H1 (cell line): Measurements from ENCODE around the gene MYO1A. TPM values are rescaled to one million over a fixed set of nuclear protein-coding genes. Genes with fewer than 3 reads are reported as not detected.

Source experiments
- CTCF ChIA-PET: fragments of 300-600 bp; sonication (Branson Sonifier 250); formaldehyde crosslinking; loops from one replicate; lab custom pipeline; 2021; ENCODE audit not compliant: partially characterized antibody; lab: Charles Lee
- POLR2A ChIA-PET: fragments of 300-600 bp; sonication (Branson Sonifier 250); formaldehyde crosslinking; loops from one replicate; lab custom pipeline; 2021; ENCODE audit warnings: inconsistent platforms; ENCODE audit not compliant: partially characterized antibody; lab: Charles Lee
- DNase-seq, 2 experiments: peaks; one replicate each; pipeline versions ENCODE4 v3.0.0 to v3.0.0-alpha.2; 2010 to 2022; ENCODE audit warnings: low spot score in 2 of 2, low read depth in 1 of 2, mixed read lengths in 1 of 2
- FAIRE-seq: peaks from 2 replicates; lab custom pipeline; 2011; peaks lifted over from hg19 to GRCh38; lab: Jason Lieb, UNC
- H2AFZ ChIP-seq: 2 replicates; pipeline ENCODE4 v1.8.1; 2012; ENCODE audit warnings: low read length, inconsistent platforms
- H2AK5ac ChIP-seq: 2 replicates; pipeline ENCODE4 v1.6.1; 2013; ENCODE audit warnings: low read depth, low read length
- H2BK120ac ChIP-seq: replicated peaks from 2 replicates; pipeline ENCODE3; 2013; ENCODE audit warnings: low read depth, low read length, inconsistent platforms
- H2BK12ac ChIP-seq: 2 replicates; pipeline ENCODE4 v1.6.1; 2013; ENCODE audit warnings: low read depth, low read length
- H2BK15ac ChIP-seq: 2 replicates; pipeline ENCODE4 v1.6.1; 2013; ENCODE audit warnings: low read length
- H2BK20ac ChIP-seq: 2 replicates; pipeline ENCODE4 v1.6.1; 2013; ENCODE audit warnings: low read length
- H2BK5ac ChIP-seq: 2 replicates; pipeline ENCODE4 v1.6.1; 2013; ENCODE audit warnings: low read depth, low read length
- H3K14ac ChIP-seq: 2 replicates; pipeline ENCODE4 v1.6.1; 2013; ENCODE audit warnings: inconsistent platforms; ENCODE audit not compliant: insufficient read length
- H3K18ac ChIP-seq: 2 replicates; pipeline ENCODE4 v1.6.1; 2013; ENCODE audit warnings: low read length; ENCODE audit errors: extremely low read depth
- H3K23ac ChIP-seq: 2 replicates; pipeline ENCODE4 v1.6.1; 2013; ENCODE audit warnings: inconsistent platforms; ENCODE audit not compliant: insufficient read length
- H3K23me2 ChIP-seq: 2 replicates; pipeline ENCODE4 v1.6.1; 2013; ENCODE audit warnings: low read depth, low read length
- H3K27ac ChIP-seq: 2 replicates; pipeline ENCODE4 v1.6.1; 2011; ENCODE audit warnings: low read depth, low read length, inconsistent platforms
- H3K27me3 ChIP-seq, 4 experiments: replicated peaks in 1 of 4; 1 replicate in 1 of 4; 2 replicates in 3 of 4; pipeline versions ENCODE4 v1.6.1 to v1.8.1; 2011 to 2013; ENCODE audit warnings: low read length in 3 of 4, mild to moderate bottlenecking in 3 of 4, inconsistent platforms in 2 of 4, mixed read lengths in 2 of 4, moderate library complexity in 1 of 4; ENCODE audit not compliant: control insufficient read depth in 3 of 4, insufficient read depth in 3 of 4; ENCODE audit errors: extremely low read depth in 1 of 4
- H3K36me3 ChIP-seq, 4 experiments: 2 replicates each; pipeline versions ENCODE4 v1.6.1 to v1.8.1; 2011 to 2013; ENCODE audit warnings: mild to moderate bottlenecking in 4 of 4, low read length in 3 of 4, moderate library complexity in 2 of 4, control low read depth in 1 of 4, inconsistent platforms in 1 of 4; ENCODE audit not compliant: insufficient read depth in 4 of 4, control insufficient read depth in 2 of 4
- H3K4ac ChIP-seq: replicated peaks from 2 replicates; pipeline ENCODE3; 2013; ENCODE audit warnings: low read length, low read depth, mixed read lengths, inconsistent platforms; ENCODE audit not compliant: insufficient read length
- H3K4me1 ChIP-seq, 4 experiments: replicated peaks in 1 of 4; 1 replicate in 1 of 4; 2 replicates in 3 of 4; pipeline versions ENCODE4 v1.6.1 to v1.8.1; 2011 to 2013; ENCODE audit warnings: low read length in 3 of 4, inconsistent platforms in 2 of 4, mixed read lengths in 1 of 4; ENCODE audit not compliant: insufficient read depth in 4 of 4, control insufficient read depth in 3 of 4
- H3K4me2 ChIP-seq, 2 experiments: 2 replicates each; pipeline versions ENCODE4 v1.6.1 to v1.8.1; 2011 to 2013; ENCODE audit warnings: low read depth in 2 of 2, low read length in 2 of 2, control low read depth in 1 of 2, inconsistent platforms in 1 of 2, mild to moderate bottlenecking in 1 of 2; ENCODE audit not compliant: insufficient read depth in 1 of 2
- H3K4me3 ChIP-seq, 4 experiments: fragments of 200-600, 300-600 bp in 1 of 4; sonication (generic), shearing (Covaris generic), sonication (Bioruptor Twin) in 1 of 4; 2 replicates each; pipeline versions ENCODE4 v1.5.1 to v1.8.1; 2011 to 2016; ENCODE audit warnings: low read length in 4 of 4, low read depth in 3 of 4, control low read depth in 2 of 4, inconsistent platforms in 2 of 4, mild to moderate bottlenecking in 2 of 4, mixed read lengths in 1 of 4, moderate library complexity in 1 of 4; ENCODE audit not compliant: insufficient read depth in 2 of 4; ENCODE audit errors: extremely low read depth in 1 of 4
- H3K56ac ChIP-seq: replicated peaks from 2 replicates; pipeline ENCODE3; 2013; ENCODE audit warnings: low read depth, mild to moderate bottlenecking, mixed read lengths, low read length, inconsistent platforms; ENCODE audit not compliant: insufficient read length
- H3K79me1 ChIP-seq: 2 replicates; pipeline ENCODE4 v1.6.1; 2013; ENCODE audit warnings: low read depth, low read length, control low read depth
- H3K79me2 ChIP-seq, 2 experiments: 2 replicates each; pipeline versions ENCODE4 v1.6.1 to v1.8.1; 2012 to 2013; ENCODE audit warnings: low read length in 2 of 2, mild to moderate bottlenecking in 2 of 2, inconsistent platforms in 1 of 2; ENCODE audit not compliant: insufficient read depth in 2 of 2, control insufficient read depth in 1 of 2
- H3K9ac ChIP-seq, 4 experiments: replicated peaks in 1 of 4; 1 replicate in 1 of 4; 2 replicates in 3 of 4; pipeline versions ENCODE4 v1.6.1 to v1.8.1; 2011 to 2013; ENCODE audit warnings: low read depth in 3 of 4, low read length in 3 of 4, control low read depth in 2 of 4, mild to moderate bottlenecking in 2 of 4, moderate library complexity in 2 of 4, inconsistent platforms in 1 of 4; ENCODE audit errors: extremely low read depth in 1 of 4
- H3K9me3 ChIP-seq, 2 experiments: 2 replicates each; pipeline versions ENCODE4 v1.6.1 to v1.8.1; 2012 to 2013; ENCODE audit warnings: mild to moderate bottlenecking in 2 of 2, moderate library complexity in 2 of 2, control low read depth in 1 of 2, inconsistent platforms in 1 of 2, low read depth in 1 of 2, low read length in 1 of 2, mixed read lengths in 1 of 2; ENCODE audit not compliant: insufficient read depth in 2 of 2
- H4K20me1 ChIP-seq, 2 experiments: replicated peaks in 1 of 2; 2 replicates each; pipeline versions ENCODE3 to v1.8.1; 2011 to 2013; ENCODE audit warnings: inconsistent platforms in 2 of 2, low read length in 2 of 2, mild to moderate bottlenecking in 1 of 2; ENCODE audit not compliant: insufficient read depth in 2 of 2, control insufficient read depth in 1 of 2
- H4K5ac ChIP-seq: 2 replicates; pipeline ENCODE4 v1.6.1; 2013; ENCODE audit warnings: low read length, low read depth, mixed read lengths, inconsistent platforms; ENCODE audit not compliant: insufficient read length
- H4K8ac ChIP-seq: 2 replicates; pipeline ENCODE4 v1.8.0; 2013; ENCODE audit warnings: mild to moderate bottlenecking, moderate library complexity, low read length, inconsistent platforms; ENCODE audit not compliant: insufficient read depth; ENCODE audit errors: extremely low read depth
- H4K91ac ChIP-seq: replicated peaks from 2 replicates; pipeline ENCODE3; 2013; ENCODE audit warnings: low read length, mixed read lengths, inconsistent platforms; ENCODE audit not compliant: insufficient read length
- CREB1 ChIP-seq: IDR thresholded peaks from 2 replicates; pipeline ENCODE4 v1.6.1; 2012; ENCODE audit warnings: inconsistent platforms
- HDAC2 ChIP-seq, 2 experiments: fragments of 300-600 bp in 1 of 2; sonication (generic) in 1 of 2; IDR thresholded peaks; 2 replicates each; pipeline ENCODE4 v1.6.1; 2011 to 2012; ENCODE audit warnings: low read depth in 2 of 2, low read length in 2 of 2, mild to moderate bottlenecking in 2 of 2, moderate library complexity in 2 of 2, borderline replicate concordance in 1 of 2, inconsistent platforms in 1 of 2
- JUND ChIP-seq: IDR thresholded peaks from 2 replicates; pipeline ENCODE4 v1.6.1; 2011; ENCODE audit warnings: mild to moderate bottlenecking, improper control_type of control experiment, low read length
- MAFK ChIP-seq: IDR thresholded peaks from 2 replicates; pipeline ENCODE4 v1.6.1; 2012; ENCODE audit warnings: low read depth, mild to moderate bottlenecking, improper control_type of control experiment, low read length
- NRF1 ChIP-seq: IDR thresholded peaks from 2 replicates; pipeline ENCODE4 v1.6.1; 2011; ENCODE audit warnings: mild to moderate bottlenecking, low read depth, low read length, improper control_type of control experiment
- POLR2A ChIP-seq, 2 experiments: IDR thresholded peaks; 1 replicate in 1 of 2; 2 replicates in 1 of 2; pipeline ENCODE4 v1.6.1; 2011; ENCODE audit warnings: low read depth in 2 of 2, low read length in 2 of 2, mild to moderate bottlenecking in 2 of 2; ENCODE audit errors: control extremely low read depth in 1 of 2
- SIN3A ChIP-seq, 2 experiments: IDR thresholded peaks in 1 of 2; conservative IDR thresholded peaks in 1 of 2; 2 replicates each; pipeline ENCODE4 v1.6.1; 2011 to 2012; ENCODE audit warnings: low read length in 2 of 2, improper control_type of control experiment in 1 of 2, low read depth in 1 of 2, mild to moderate bottlenecking in 1 of 2
- TAF7 ChIP-seq: optimal IDR thresholded peaks from 2 replicates; pipeline ENCODE3; 2011; ENCODE audit warnings: low read depth, mild to moderate bottlenecking, inconsistent platforms, low read length, moderate library complexity, borderline replicate concordance
- TEAD4 ChIP-seq: IDR thresholded peaks from 2 replicates; pipeline ENCODE4 v1.6.1; 2012; ENCODE audit warnings: low read depth, low read length, inconsistent platforms, mixed read lengths
- WGBS, 2 experiments: shearing (Covaris generic) in 1 of 2; methylation state at CpG; one replicate each; pipeline versions ENCODE4 v1.1.6 to v1.1.7; 2013 to 2015; ENCODE audit warnings: low lambda C conversion rate in 2 of 2, mixed read lengths in 2 of 2, inconsistent platforms in 1 of 2, low coverage in 1 of 2, missing lambda C conversion rate in 1 of 2; ENCODE audit not compliant: insufficient replicate concordance in 2 of 2, insufficient coverage in 1 of 2, insufficient read length in 1 of 2; ENCODE audit errors: extremely low coverage in 1 of 2, missing lambda C conversion rate in 1 of 2; 5-methylcytosine and 5-hydroxymethylcytosine counted together
- polyA plus RNA-seq, 7 experiments: library from polyadenylated mRNA; depleted of rRNA in 3 of 7; stranded (reverse) in 5 of 7; unstranded in 2 of 7; fragments of >200 nt in 5 of 7; fragments of 200-250 nt in 2 of 7; gene quantifications; 1 replicate in 5 of 7; 2 replicates in 1 of 7; 4 replicates in 1 of 7; pipeline versions ENCODE4 v1.2.1 to v1.2.3, GENCODE V29; 2011 to 2013; ENCODE audit warnings: missing spikeins in 2 of 7, mixed read lengths in 2 of 7
- total RNA-seq: library from RNA; stranded (reverse); fragmentation: NEBNext Ultra II Directional; extraction: Animal tissue kit (Norgen Biotek cat#: 25700); gene quantifications from 2 replicates; pipeline ENCODE4 v1.2.1, GENCODE V29; 2021
- TF ChIP-seq, protein P1 (sequence below), 3 experiments: IDR thresholded peaks; 1 replicate in 2 of 3; 2 replicates in 1 of 3; pipeline versions ENCODE4 v1.5.1 to v1.6.1; 2011; ENCODE audit warnings: low read length in 3 of 3, mild to moderate bottlenecking in 3 of 3, inconsistent platforms in 2 of 3, low read depth in 1 of 3, moderate library complexity in 1 of 3; ENCODE audit not compliant: insufficient read depth in 1 of 3; ENCODE audit errors: control extremely low read depth in 1 of 3

MYO1A gene
- total and polyA plus RNA-seq, 2 of the 8 experiments (the other 6 are each of a cell fraction or from before 2014, with no cell fraction given) = 0.54 to 0.77 TPM

DNA sequence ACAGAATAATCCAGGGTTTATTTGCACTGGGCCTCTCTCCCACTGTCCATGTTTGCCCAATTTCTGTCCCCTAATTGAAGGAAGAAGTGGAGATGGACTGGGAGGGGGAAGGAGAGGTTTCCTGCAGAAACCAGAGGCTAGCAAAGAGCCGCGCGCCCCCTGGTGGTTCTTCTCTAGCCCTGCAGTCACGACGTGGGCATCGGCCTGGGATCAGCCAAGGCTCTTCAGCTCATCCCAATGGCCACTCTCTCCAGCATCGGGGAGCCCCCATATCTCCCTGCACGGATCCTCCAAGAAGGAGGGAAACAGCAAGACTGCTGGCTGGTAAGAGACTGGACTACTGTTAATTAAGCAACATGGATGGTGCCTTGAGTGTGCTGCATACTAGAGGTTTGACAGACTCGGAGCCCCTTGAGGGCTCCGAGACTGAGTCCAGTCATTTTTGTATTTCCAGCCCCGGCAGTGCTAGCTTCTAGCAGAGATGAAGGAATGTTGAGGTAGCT, 62.3 kb downstream of the MYO1A start:
- Histone ChIP-seq H2BK5ac (no peak overlapping the region), H2BK120ac (no peak overlapping the region), H2BK20ac (no peak overlapping the region), H2AFZ (peak overlapping the region; percentile 81), H3K36me3 (no peaks in the 10 kb centered on the region), H2AK5ac (no peak overlapping the region), H2BK12ac (no peak overlapping the region), H3K9ac (no peak overlapping the region), H4K91ac (no peak overlapping the region), H3K23ac (no peak overlapping the region), H3K14ac (no peak overlapping the region), H3K4me2 (no peak overlapping the region), H4K20me1 (no peaks in the 10 kb centered on the region), H3K79me1 (no peaks in the 10 kb centered on the region), H3K4me3 (peak overlapping the region in 1 of 4 experiments; percentile 15; a peak in 1 of 8 replicates), H3K4ac (no peak overlapping the region), H3K4me1 (peaks cover 0 to 3% (median under 1%) of the 10 kb centered on the region in 4 experiments; a peak in 2 of 7 replicates), H3K27ac (no peak overlapping the region), H3K79me2 (no peaks in the 10 kb centered on the region), H3K23me2 (no peaks in the 10 kb centered on the region), H3K18ac (no peak overlapping the region), H3K56ac (no peak overlapping the region), H3K27me3 (no peaks in the 10 kb centered on the region), H4K8ac (no peak overlapping the region), H2BK15ac (no peak overlapping the region), H4K5ac (no peak overlapping the region), H3K9me3 (no peaks in the 10 kb centered on the region)
- 31% methylated on average over 11 of the region's 11 CpGs; no CpG with 5 or more reads in 1 of the 2 experiments for WGBS, 2 experiments
- ChIA-PET CTCF (interaction anchor here (0.5 to 4.5 kb wide), 45 partner anchors 9 to 245 kb away, joined by 3 to 56 read pairs (median 4); partner anchors contain the start of genes HSD17B6, MYO1A, PRIM1 and SDR9C7), POLR2A (interaction anchor here (1.0 to 1.7 kb wide), 4 partner anchors 11 to 263 kb away, joined by 3 to 13 read pairs (median 6); no protein-coding TSS in a partner anchor)
- peak; percentile 72 to 94 for DNase-seq
- FAIRE-seq = no peak
- no peak for TF ChIP-seq TAF7
- no peak for TF ChIP-seq HDAC2 (IDR thresholded peaks at IDR 0.05; ENCODE audit: borderline replicate concordance in 1 of 2, low read depth in 2 of 2, low read length in 2 of 2)
- no peak for TF ChIP-seq TEAD4
- no peak for TF ChIP-seq NRF1
- TF ChIP-seq SIN3A (conservative IDR thresholded peaks at IDR 0.05 in 1 of 2, IDR thresholded peaks at IDR 0.05 in 1 of 2; ENCODE audit: low read depth in 1 of 2, low read length in 2 of 2) = no peak
- peak; percentile 53; the same call in 1 of the 2 replicates for TF ChIP-seq CREB1
- TF ChIP-seq JUND = 0 out of 2 replicates have a peak, but pooled peaks have one; percentile 23
- TF ChIP-seq MAFK = no peak
- TF ChIP-seq, protein P1, sequence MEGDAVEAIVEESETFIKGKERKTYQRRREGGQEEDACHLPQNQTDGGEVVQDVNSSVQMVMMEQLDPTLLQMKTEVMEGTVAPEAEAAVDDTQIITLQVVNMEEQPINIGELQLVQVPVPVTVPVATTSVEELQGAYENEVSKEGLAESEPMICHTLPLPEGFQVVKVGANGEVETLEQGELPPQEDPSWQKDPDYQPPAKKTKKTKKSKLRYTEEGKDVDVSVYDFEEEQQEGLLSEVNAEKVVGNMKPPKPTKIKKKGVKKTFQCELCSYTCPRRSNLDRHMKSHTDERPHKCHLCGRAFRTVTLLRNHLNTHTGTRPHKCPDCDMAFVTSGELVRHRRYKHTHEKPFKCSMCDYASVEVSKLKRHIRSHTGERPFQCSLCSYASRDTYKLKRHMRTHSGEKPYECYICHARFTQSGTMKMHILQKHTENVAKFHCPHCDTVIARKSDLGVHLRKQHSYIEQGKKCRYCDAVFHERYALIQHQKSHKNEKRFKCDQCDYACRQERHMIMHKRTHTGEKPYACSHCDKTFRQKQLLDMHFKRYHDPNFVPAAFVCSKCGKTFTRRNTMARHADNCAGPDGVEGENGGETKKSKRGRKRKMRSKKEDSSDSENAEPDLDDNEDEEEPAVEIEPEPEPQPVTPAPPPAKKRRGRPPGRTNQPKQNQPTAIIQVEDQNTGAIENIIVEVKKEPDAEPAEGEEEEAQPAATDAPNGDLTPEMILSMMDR (IDR thresholded peaks at IDR 0.05; ENCODE audit: control extremely low read depth in 1 of 3, insufficient read depth in 1 of 3, low read depth in 1 of 3, low read length in 3 of 3) = peak; percentile 92 to 97 (median 96)
- TF ChIP-seq POLR2A (IDR thresholded peaks at IDR 0.05; ENCODE audit: control extremely low read depth in 1 of 2, low read depth in 2 of 2, low read length in 2 of 2) = no peak
